K562 (cell line): ENCODE data around the gene PTPRZ1. TPM values are rescaled to one million over a fixed set of nuclear protein-coding genes. Genes with fewer than 3 reads are reported as not detected.

Experiments used
- ATAC-seq: fragments of 200-7000 bp; cut with Tn5 transposase; 3 replicates; pipeline ENCODE4 v1.9.1; 2020; ENCODE audit warnings: moderate library complexity
- BruUV-seq: library from RNA; stranded (reverse); fragments of 400-500 nt; replicated peaks from 2 replicates; lab custom pipeline; 2021; lab: Mats Ljungman, UMichigan
- CTCF ChIA-PET: fragments of 300-600 bp; formaldehyde crosslinking; extraction: SDS; loops from one replicate; lab custom pipeline; 2021; ENCODE audit warnings: low intra/inter-chr PET ratio; lab: Yijun Ruan, JAX
- POLR2A ChIA-PET: fragments of 300-600, 350-650 bp; sonication (Branson Sonifier 250); formaldehyde crosslinking; extraction: SDS; loops from one replicate; lab custom pipeline; 2021; ENCODE audit warnings: antibody characterized with exemption, inconsistent platforms; lab: Yijun Ruan, JAX
- DNase-seq, 4 experiments: peaks; one replicate each; pipeline versions ENCODE4 v3.0.0 to v3.0.0-alpha.2; 2011 to 2018; ENCODE audit warnings: low spot score in 3 of 4, mixed read lengths in 3 of 4; ENCODE audit errors: extremely low read depth in 1 of 4
- FAIRE-seq: peaks from 2 replicates; lab custom pipeline; 2011; peaks lifted over from hg19 to GRCh38; lab: Jason Lieb, UNC
- H2AFZ ChIP-seq: 2 replicates; pipeline ENCODE4 v1.6.0; 2011; ENCODE audit warnings: low read depth, low read length, control low read depth, inconsistent platforms
- H3K27ac ChIP-seq: fragments of 200-600 bp; 3 replicates; pipeline ENCODE4 v1.8.0; 2011; ENCODE audit warnings: low read depth, mild to moderate bottlenecking, control low read depth, inconsistent platforms, low read length, moderate library complexity, mixed read lengths; ENCODE audit errors: extremely low read depth
- H3K27me3 ChIP-seq, 2 experiments: fragments of 300-600 bp in 1 of 2; 2 replicates in 1 of 2; 3 replicates in 1 of 2; pipeline versions ENCODE4 v1.6.0 to v1.8.0; 2011; ENCODE audit warnings: inconsistent platforms in 2 of 2, low read length in 2 of 2, mild to moderate bottlenecking in 1 of 2, mixed read lengths in 1 of 2, moderate library complexity in 1 of 2; ENCODE audit not compliant: control insufficient read depth in 2 of 2, insufficient read depth in 2 of 2
- H3K36me3 ChIP-seq: fragments of 300-600 bp; 3 replicates; pipeline ENCODE4 v1.8.0; 2011; ENCODE audit warnings: mild to moderate bottlenecking, low read length, inconsistent platforms; ENCODE audit not compliant: control insufficient read depth, insufficient read depth
- H3K4me1 ChIP-seq, 2 experiments: fragments of 200-600 bp in 1 of 2; replicated peaks in 1 of 2; 2 replicates in 1 of 2; 3 replicates in 1 of 2; pipeline versions ENCODE4 v1.5.1 to v1.8.0; 2011; ENCODE audit warnings: inconsistent platforms in 2 of 2, low read length in 2 of 2, mild to moderate bottlenecking in 1 of 2, mixed read lengths in 1 of 2, moderate library complexity in 1 of 2; ENCODE audit not compliant: control insufficient read depth in 2 of 2, insufficient read depth in 2 of 2
- H3K4me2 ChIP-seq: 2 replicates; pipeline ENCODE4 v1.6.1; 2011; ENCODE audit warnings: low read length, control low read depth, inconsistent platforms, mixed read lengths; ENCODE audit not compliant: insufficient read depth
- H3K4me3 ChIP-seq: fragments of 200-600 bp; sonication (generic), shearing (Covaris generic); 2 replicates; pipeline ENCODE4 v1.5.1; 2016; ENCODE audit warnings: control low read depth, inconsistent platforms
- H3K79me2 ChIP-seq: fragments of 200-600 bp; 3 replicates; pipeline ENCODE4 v1.8.0; 2011; ENCODE audit warnings: low read length, inconsistent platforms; ENCODE audit not compliant: control insufficient read depth, insufficient read depth
- H3K9ac ChIP-seq, 2 experiments: 2 replicates each; pipeline versions ENCODE4 v1.6.0 to v1.6.1; 2011; ENCODE audit warnings: low read depth in 2 of 2, low read length in 2 of 2, control low read depth in 1 of 2, inconsistent platforms in 1 of 2, mild to moderate bottlenecking in 1 of 2, mixed read lengths in 1 of 2; ENCODE audit not compliant: insufficient read depth in 1 of 2
- H3K9me1 ChIP-seq: one replicate; pipeline ENCODE4 v1.6.0; 2011; ENCODE audit warnings: inconsistent platforms, mild to moderate bottlenecking, low read length, moderate library complexity; ENCODE audit not compliant: control insufficient read depth, insufficient read depth
- H3K9me3 ChIP-seq: replicated peaks from 2 replicates; pipeline ENCODE4 v1.5.1; 2011; ENCODE audit warnings: low read depth, low read length, inconsistent platforms; ENCODE audit not compliant: control insufficient read depth, insufficient read depth
- H4K20me1 ChIP-seq: replicated peaks from 2 replicates; pipeline ENCODE4 v1.6.1; 2011; ENCODE audit warnings: low read length, inconsistent platforms, mixed read lengths; ENCODE audit not compliant: control insufficient read depth, insufficient read depth
- C11orf30 ChIP-seq: fragments of 450-650 bp; IDR thresholded peaks from 2 replicates; pipeline ENCODE4 v1.6.1; 2016; ENCODE audit warnings: low read depth, mild to moderate bottlenecking
- CBFA2T2 ChIP-seq: fragments of 450-650 bp; conservative IDR thresholded peaks from 2 replicates; pipeline ENCODE4 v1.6.1; 2017; ENCODE audit warnings: mild to moderate bottlenecking
- CSDE1 ChIP-seq, 2 experiments: fragments of 450-650 bp; IDR thresholded peaks; 2 replicates each; pipeline ENCODE4 v1.6.1; 2016; ENCODE audit warnings: mild to moderate bottlenecking in 1 of 2
- DPF2 ChIP-seq: fragments of 450-650 bp; IDR thresholded peaks from 2 replicates; pipeline ENCODE4 v1.6.1; 2016
- FUS ChIP-seq: fragments of 200-400 bp; formaldehyde crosslinking; optimal IDR thresholded peaks from 2 replicates; pipeline ENCODE3; 2017; ENCODE audit warnings: low read depth, low read length
- MCM5 ChIP-seq: fragments of 450-650 bp; IDR thresholded peaks from 2 replicates; pipeline ENCODE4 v1.6.1; 2016; ENCODE audit warnings: low read depth
- MED1 ChIP-seq: sonication (generic); formaldehyde crosslinking; IDR thresholded peaks from 2 replicates; pipeline ENCODE4 v1.8.1; 2023; ENCODE audit warnings: missing genetic modification reagents, borderline replicate concordance
- NRF1 ChIP-seq, 2 experiments: fragments of 450-650 bp; IDR thresholded peaks in 1 of 2; conservative IDR thresholded peaks in 1 of 2; 2 replicates each; pipeline ENCODE4 v1.6.1; 2014; ENCODE audit warnings: mild to moderate bottlenecking in 2 of 2
- POLR2A ChIP-seq: fragments of 450-650 bp; conservative IDR thresholded peaks from 2 replicates; pipeline ENCODE4 v1.6.1; 2016
- SIN3A ChIP-seq, 2 experiments: fragments of 150-350 bp in 1 of 2; IDR thresholded peaks; 2 replicates each; pipeline ENCODE4 v1.6.1; 2011 to 2016; ENCODE audit warnings: borderline replicate concordance in 2 of 2, low read depth in 2 of 2, low read length in 2 of 2, mild to moderate bottlenecking in 2 of 2, moderate library complexity in 2 of 2; ENCODE audit not compliant: control insufficient read depth in 1 of 2
- SNIP1 ChIP-seq: fragments of 450-650 bp; IDR thresholded peaks from 2 replicates; pipeline ENCODE4 v1.7.1; 2017; ENCODE audit warnings: low read depth, mild to moderate bottlenecking
- SNRNP70 ChIP-seq: fragments of 200-400 bp; formaldehyde crosslinking; optimal IDR thresholded peaks from 2 replicates; pipeline ENCODE3; 2017; ENCODE audit warnings: low read depth, low read length
- SOX6 ChIP-seq: fragments of 450-650 bp; IDR thresholded peaks from 2 replicates; pipeline ENCODE4 v1.6.1; 2014; ENCODE audit warnings: mild to moderate bottlenecking
- TGIF2 ChIP-seq: sonication (generic); formaldehyde crosslinking; IDR thresholded peaks from 2 replicates; pipeline ENCODE4 v1.8.1; 2022; ENCODE audit warnings: mild to moderate bottlenecking, missing genetic modification reagents, moderate library complexity
- ZNF316 ChIP-seq: fragments of 450-650 bp; IDR thresholded peaks from 2 replicates; pipeline ENCODE4 v1.6.1; 2016
- in situ Hi-C: fragments of 300-500 bp; cut with MboI; formaldehyde crosslinking; loops from 4 replicates; pipeline ENCODE4 v1.15.0; 2018; ENCODE audit warnings: inconsistent platforms, mixed read lengths
- intact Hi-C: fragments of 100-400 bp; cut with micrococcal nuclease; formaldehyde crosslinking; loops from 2 replicates; pipeline ENCODE4 v1.14.2; 2022
- polyA plus RNA-seq, 8 experiments: library from polyadenylated mRNA; depleted of rRNA in 4 of 8; stranded (reverse) in 5 of 8; unstranded in 3 of 8; fragments of >200 nt; fragmentation: Nextera tagmentation in 2 of 8; fragmentation: Illumina TruSeq in 1 of 8; extraction: Ambion mirVana in 2 of 8; extraction: Trizol in 1 of 8; gene quantifications; 2 replicates each; pipeline versions ENCODE4 v1.2.1 to v1.2.3, GENCODE V29; 2011 to 2014; ENCODE audit warnings: inconsistent platforms in 1 of 8, missing spikeins in 1 of 8
- total RNA-seq, 7 experiments: library from RNA; depleted of rRNA in 6 of 7; stranded (reverse); fragments of >200 nt in 6 of 7; fragmentation: Illumina TruSeq in 2 of 7; extraction: Trizol in 2 of 7; gene quantifications; 2 replicates each; pipeline versions ENCODE4 v1.2.1 to v1.2.3, GENCODE V29; 2011 to 2021; ENCODE audit warnings: low replicate concordance in 1 of 7
- TF ChIP-seq, protein P1 (sequence below): fragments of 450-650 bp; IDR thresholded peaks from 2 replicates; pipeline ENCODE4 v1.6.1; 2016; ENCODE audit warnings: mild to moderate bottlenecking

The PTPRZ1 gene
- total and polyA plus RNA-seq, 9 of the 15 experiments (the other 6 are each of a cell fraction or from before 2014, with no cell fraction given), result 0.04 TPM; not detected in 7

DNA sequence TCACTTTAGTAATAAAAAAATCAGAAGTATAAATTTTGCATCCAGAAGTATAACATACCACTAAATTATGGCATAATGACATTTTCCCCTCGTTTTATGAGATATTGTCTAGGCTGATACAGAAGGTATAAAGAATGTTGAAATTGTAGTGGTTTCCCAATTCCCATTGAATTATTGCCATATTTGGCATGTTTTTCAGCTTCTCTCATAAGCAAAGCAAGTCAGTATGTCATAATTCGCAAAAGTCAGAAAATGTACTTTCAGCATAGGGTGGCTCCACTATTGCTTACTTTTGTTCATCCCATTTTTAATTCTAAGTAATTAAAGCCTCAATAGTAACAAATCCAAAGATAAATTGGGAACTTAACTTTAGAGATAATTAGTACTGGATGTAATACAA, 19.7 kb upstream of the PTPRZ1 start (continued):
- TF ChIP-seq SIN3A (IDR thresholded peaks at IDR 0.05; ENCODE audit: borderline replicate concordance in 2 of 2, control insufficient read depth in 1 of 2, low read depth in 2 of 2, low read length in 2 of 2) (no peak), DPF2 (no peak)

DNA sequence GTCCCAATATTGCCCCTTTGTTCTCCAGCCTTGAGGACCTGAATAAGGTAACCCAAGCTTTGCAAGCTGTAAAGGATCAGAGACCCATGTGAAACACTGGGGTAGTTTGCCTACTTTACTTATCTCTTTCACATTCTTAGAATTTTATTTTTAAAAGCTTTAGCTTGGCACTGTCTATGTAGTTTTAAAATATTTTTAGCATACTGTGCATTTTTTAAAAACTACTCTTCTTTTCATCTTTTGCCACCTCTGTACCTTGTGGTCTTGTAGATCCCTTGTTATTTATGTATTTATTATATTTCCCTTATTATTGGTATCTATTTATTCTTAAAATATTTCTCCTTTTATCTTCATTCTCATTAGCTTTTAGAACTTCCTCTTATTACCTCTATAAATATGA, 12.0 kb upstream of the PTPRZ1 start:
- no peaks in the 10 kb centered on the region for H4K20me1 ChIP-seq
- no peak overlapping the region for H3K27ac ChIP-seq
- ATAC-seq (no peak), DNase-seq (no peak), FAIRE-seq (no peak)
- no peaks in the 10 kb centered on the region for H3K4me1 ChIP-seq
- H3K4me2 ChIP-seq, result no peak overlapping the region
- H3K9ac ChIP-seq, result no peak overlapping the region
- no peaks in the 10 kb centered on the region for H3K79me2 ChIP-seq
- TF ChIP-seq CSDE1 (IDR thresholded peaks at IDR 0.05) (no peak), ZNF316 (peak; percentile 54), MED1 (CRISPR knock-in tag) (no peak), SOX6 (no peak), NRF1 (conservative IDR thresholded peaks at IDR 0.05 in 1 of 2, IDR thresholded peaks at IDR 0.05 in 1 of 2) (no peak), SNRNP70 (no peak), FUS (no peak), TGIF2 (CRISPR knock-in tag) (no peak), SNIP1 (no peak), MCM5 (no peak), C11orf30 (0 out of 2 replicates have a peak, but pooled peaks have one; percentile 8), CBFA2T2 (no peak), POLR2A (no peak)
- TF ChIP-seq, protein P1, sequence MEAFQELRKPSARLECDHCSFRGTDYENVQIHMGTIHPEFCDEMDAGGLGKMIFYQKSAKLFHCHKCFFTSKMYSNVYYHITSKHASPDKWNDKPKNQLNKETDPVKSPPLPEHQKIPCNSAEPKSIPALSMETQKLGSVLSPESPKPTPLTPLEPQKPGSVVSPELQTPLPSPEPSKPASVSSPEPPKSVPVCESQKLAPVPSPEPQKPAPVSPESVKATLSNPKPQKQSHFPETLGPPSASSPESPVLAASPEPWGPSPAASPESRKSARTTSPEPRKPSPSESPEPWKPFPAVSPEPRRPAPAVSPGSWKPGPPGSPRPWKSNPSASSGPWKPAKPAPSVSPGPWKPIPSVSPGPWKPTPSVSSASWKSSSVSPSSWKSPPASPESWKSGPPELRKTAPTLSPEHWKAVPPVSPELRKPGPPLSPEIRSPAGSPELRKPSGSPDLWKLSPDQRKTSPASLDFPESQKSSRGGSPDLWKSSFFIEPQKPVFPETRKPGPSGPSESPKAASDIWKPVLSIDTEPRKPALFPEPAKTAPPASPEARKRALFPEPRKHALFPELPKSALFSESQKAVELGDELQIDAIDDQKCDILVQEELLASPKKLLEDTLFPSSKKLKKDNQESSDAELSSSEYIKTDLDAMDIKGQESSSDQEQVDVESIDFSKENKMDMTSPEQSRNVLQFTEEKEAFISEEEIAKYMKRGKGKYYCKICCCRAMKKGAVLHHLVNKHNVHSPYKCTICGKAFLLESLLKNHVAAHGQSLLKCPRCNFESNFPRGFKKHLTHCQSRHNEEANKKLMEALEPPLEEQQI, result no peak
- in situ Hi-C loops, result no loop called here
- no TSS peak for BruUV-seq
- no peaks in the 10 kb centered on the region for H3K36me3 ChIP-seq
- H3K4me3 ChIP-seq, result no peak overlapping the region
- intact Hi-C loops, result no loop called here
- ChIA-PET POLR2A (no interaction called here), CTCF (no interaction called here)
- no peak overlapping the region for H2AFZ ChIP-seq
- 0 out of 2 replicates have a peak, but pooled peaks cover 3% of the 10 kb centered on the region for H3K9me3 ChIP-seq
- no peaks in the 10 kb centered on the region for H3K27me3 ChIP-seq
- H3K9me1 ChIP-seq, result no peaks in the 10 kb centered on the region
